Ovary (tissue), 3 donors: ENCODE measurements around the gene ZNHIT2.

Source experiments
- POLR2A ChIP-seq: fragments of 450-650 bp; IDR thresholded peaks from one replicate; pipeline ENCODE4 v1.6.1; 2017; ENCODE audit warnings: antibody characterized with exemption, mild to moderate bottlenecking, moderate library complexity
- TF ChIP-seq, protein P1 (sequence below), 3 donors: fragments of 450-650 bp in 2 of 3; fragments of 200-600 bp in 1 of 3; IDR thresholded peaks; one replicate each; pipeline versions ENCODE4 v1.5.1 to v1.8.0; 2016 to 2022; ENCODE audit warnings: antibody characterized with exemption in 3 of 3, mild to moderate bottlenecking in 1 of 3
- donor health status: DM: no; HTN: no; CAD: no.

DNA sequence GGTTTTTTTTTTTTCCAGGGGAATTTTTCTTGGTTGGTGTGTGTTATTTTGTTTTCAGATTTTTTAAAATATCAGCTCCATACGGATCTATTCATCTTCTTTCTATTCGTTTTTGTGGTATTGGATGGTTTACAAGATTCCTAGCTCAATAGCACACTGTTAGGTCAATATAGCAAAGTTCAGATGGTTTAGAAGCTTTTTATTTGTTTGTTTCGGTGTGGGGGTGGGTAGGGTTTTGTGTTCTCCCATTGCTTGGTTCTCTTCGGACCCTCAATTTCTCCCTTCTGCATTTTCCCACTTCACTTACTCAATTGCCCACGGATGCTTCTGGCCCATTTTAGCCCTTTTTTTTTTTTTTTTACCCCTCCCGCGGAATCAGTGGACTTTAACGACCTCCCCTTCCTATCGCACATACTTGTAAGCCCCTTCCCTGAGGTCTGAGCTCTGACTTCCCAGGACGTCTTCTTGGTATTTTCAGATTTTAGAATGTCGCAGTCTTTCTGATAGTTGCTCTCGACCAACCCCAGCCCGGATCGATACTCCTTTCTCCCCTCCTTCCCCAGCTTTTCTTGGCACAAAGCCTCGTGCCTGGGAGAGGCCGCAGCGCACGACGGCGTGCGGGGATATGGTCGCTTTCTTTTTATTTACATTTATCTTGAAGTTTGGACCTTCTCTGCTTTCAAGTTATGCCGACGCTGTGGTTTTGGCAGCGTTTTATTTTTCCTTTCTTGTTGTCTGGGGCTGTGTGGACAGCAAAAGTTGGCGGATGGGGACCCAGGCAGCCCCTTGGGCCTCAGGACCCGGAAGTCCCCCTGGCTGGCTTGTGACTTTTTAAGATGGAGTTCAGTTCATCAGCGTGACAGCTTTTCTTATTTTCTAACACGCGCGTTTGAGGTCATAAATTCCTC lies 48.2 kb upstream of the ZNHIT2 start:
- TF ChIP-seq, protein P1, sequence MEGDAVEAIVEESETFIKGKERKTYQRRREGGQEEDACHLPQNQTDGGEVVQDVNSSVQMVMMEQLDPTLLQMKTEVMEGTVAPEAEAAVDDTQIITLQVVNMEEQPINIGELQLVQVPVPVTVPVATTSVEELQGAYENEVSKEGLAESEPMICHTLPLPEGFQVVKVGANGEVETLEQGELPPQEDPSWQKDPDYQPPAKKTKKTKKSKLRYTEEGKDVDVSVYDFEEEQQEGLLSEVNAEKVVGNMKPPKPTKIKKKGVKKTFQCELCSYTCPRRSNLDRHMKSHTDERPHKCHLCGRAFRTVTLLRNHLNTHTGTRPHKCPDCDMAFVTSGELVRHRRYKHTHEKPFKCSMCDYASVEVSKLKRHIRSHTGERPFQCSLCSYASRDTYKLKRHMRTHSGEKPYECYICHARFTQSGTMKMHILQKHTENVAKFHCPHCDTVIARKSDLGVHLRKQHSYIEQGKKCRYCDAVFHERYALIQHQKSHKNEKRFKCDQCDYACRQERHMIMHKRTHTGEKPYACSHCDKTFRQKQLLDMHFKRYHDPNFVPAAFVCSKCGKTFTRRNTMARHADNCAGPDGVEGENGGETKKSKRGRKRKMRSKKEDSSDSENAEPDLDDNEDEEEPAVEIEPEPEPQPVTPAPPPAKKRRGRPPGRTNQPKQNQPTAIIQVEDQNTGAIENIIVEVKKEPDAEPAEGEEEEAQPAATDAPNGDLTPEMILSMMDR (IDR thresholded peaks at IDR 0.05): no peak
- no peak for TF ChIP-seq POLR2A
